Measurements from ENCODE around the gene PSMD7.
"Not testable (repeated sequence)": the region's sequence is repeated elsewhere in the genome, so short reads cannot be mapped to it uniquely, and the experiment has no call there.

The PSMD7 gene

GRCh38 chr16:74297145-74297665, 591 bp downstream of the PSMD7 start:
- DNase-seq (ENCODE audit: low read depth) = peak; percentile 11

- no peak for DNase-seq (ENCODE audit: low read depth)
These were observed 1.5 kb downstream of the PSMD7 start for GRCh38 chr16:74298104-74298503.

DNA sequence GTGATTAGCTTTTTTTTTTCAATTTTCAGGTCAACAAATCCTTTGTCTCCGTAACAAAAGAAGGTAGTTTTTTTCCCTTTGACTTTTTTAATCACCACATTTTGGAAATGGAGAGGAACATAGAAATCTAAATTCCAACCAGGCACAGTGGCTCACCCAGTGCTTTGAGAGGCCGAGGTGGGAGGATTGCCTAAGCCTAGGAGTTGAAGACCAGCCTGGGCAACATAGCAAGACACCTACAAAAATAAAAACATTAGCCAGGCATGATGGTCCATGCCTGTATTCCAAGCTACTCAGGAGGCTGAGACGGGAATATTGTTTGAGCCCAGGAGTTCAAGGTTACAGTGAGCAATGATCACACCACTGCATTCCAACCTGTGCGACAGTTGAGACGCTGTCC, 5.7 kb downstream of the PSMD7 start:
- DNase-seq (ENCODE audit: low read depth) = no peak

- DNase-seq (ENCODE audit: low read depth) = no peak
These were observed 7.7 kb downstream of the PSMD7 start for GRCh38 chr16:74304164-74304834.

DNA sequence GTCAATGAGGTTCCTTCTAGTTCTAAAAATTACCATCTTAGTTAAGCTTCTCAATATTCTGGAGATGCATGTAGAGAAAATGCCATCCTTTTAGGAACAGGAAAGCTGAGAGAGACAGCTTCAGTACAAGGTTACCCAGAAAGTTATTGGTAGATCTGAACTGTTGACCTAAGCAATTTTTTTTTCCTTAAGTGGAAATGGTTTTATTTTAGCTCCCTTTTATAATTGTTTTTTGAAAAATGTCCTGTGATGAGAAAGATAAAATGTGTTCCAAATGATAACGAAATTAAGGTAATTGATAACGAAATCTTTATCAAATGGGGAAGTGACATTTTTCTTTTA, 8.2 kb downstream of the PSMD7 start:
- no peak for DNase-seq (ENCODE audit: low read depth)

DNA sequence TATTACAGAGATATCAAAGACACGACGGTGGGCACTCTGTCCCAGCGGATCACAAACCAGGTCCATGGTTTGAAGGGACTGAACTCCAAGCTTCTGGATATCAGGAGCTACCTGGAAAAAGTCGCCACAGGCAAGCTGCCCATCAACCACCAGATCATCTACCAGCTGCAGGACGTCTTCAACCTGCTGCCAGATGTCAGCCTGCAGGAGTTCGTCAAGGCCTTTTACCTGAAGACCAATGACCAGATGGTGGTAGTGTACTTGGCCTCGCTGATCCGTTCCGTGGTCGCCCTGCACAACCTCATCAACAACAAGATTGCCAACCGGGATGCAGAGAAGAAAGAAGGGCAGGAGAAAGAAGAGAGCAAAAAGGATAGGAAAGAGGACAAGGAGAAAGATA, 8.7 kb downstream of the PSMD7 start:
- no peak for DNase-seq (ENCODE audit: low read depth)

GRCh38 chr16:74305978-74306784, 9.6 kb downstream of the PSMD7 start:
- DNase-seq (ENCODE audit: low read depth) = no peak

GRCh38 chr16:74307383-74307782, 10.8 kb downstream of the PSMD7 start:
- no peak for DNase-seq (ENCODE audit: low read depth)

GRCh38 chr16:74309789-74310781, 13.5 kb downstream of the PSMD7 start:
- DNase-seq (ENCODE audit: low read depth) = no peak

- DNase-seq (ENCODE audit: low read depth) = no peak
These were observed 18.4 kb downstream of the PSMD7 start for GRCh38 chr16:74315059-74315458.

DNA sequence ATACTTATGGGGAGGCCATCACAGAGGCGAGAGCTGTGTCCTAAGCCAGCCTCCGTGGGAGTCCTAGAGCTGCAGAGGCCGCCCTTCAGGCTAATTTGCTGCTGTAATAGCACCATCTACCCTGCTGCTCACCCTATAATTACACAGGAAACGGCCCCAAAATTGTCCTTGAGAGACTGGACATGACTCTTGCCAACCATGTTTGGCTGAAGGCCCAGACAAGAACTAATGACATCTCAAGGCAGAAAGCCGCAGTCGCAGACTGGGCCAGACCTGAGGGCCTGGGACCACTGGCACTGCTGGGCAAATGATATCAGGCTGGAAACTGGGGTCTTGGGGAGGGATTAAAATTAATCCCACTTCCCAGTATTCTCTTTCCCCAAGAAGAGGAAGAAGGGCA, 24.1 kb downstream of the PSMD7 start:
- no peak for DNase-seq (ENCODE audit: low read depth)

- DNase-seq (ENCODE audit: low read depth) = no peak
These were observed 24.7 kb downstream of the PSMD7 start for GRCh38 chr16:74321356-74321755.

DNA sequence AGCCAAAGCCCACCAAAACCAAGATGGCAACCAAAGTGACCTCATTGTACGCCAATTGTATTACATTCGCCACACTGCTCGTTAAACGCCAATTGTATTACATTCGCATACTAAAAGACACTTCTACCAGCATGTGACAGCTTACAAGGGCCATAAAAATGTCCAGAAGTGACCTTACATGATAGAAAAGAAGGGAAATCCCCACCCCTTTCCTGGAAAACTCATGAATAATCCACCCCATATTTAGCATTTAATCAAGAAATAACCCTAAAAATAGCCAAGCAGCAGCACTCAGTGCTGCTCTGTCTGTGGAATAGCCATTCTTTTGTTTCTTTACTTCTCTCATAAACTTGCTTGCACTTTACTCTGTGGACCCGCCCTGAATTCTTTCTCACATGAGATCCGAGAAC, 25.7 kb downstream of the PSMD7 start:
- DNase-seq (ENCODE audit: low read depth) = no peak

- not testable (repeated sequence) for DNase-seq (ENCODE audit: low read depth)
These were observed 28.2 kb downstream of the PSMD7 start for GRCh38 chr16:74324777-74325176.

DNA sequence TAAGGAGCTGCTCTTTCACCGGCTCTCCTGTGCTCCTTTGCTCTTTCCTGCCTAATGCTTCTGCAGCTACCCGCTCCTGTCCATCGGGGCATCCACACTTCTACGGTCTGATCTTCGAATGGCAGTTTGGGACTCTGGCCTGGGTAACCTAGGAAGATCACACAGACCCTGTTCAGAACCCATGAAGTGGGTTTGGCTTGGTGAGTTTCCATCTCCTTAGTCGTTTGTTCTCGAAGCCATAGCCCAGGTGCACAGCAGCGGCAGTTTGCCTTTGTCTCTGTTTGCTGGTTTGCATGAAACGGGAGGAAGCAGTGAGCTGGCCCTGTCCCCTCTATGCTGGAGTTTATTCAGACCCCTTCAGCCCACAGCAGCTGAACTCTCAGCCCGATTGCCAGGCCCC, 29.0 kb downstream of the PSMD7 start:
- DNase-seq (ENCODE audit: low read depth) = no peak

DNA sequence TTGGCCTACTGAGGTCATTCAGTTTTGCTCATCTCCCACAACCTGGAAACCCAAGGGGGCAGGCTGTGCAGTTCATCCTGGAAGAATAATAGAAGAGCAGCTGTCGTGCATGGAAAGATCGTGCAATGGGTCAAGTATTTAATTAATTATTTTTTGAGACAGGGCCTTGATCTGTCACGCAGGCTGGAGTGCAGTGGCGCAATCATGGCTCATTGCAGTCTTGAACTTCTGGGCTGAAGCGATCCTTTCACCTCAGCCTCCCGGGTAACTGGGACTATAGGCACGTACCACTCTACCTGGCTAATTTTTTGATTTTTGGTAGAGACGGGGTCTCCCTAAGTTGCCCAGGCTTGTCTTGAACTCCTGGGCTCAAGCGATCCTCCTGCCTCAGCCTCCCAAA, 31.7 kb downstream of the PSMD7 start:
- DNase-seq (ENCODE audit: low read depth) = not testable (repeated sequence)

DNA sequence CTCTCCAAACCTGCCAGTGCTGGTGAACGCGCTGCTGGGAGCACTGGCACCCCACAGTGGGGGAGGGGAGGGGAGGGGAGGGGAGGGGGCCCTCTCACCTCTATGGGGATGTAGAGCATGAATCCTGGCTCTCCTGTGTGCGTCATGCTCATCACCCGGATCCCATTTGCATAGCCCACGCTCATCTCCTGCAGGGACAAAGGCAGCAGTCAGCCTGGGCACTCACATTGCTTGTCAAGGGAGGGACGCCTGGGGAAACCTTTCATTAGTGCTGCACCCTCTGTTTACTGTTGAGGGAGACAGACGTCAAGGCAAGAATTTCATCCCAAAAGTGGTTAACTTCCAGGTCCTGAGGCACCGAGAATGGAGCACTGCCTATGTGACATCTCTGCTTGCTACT, 35.9 kb downstream of the PSMD7 start:
- DNase-seq (ENCODE audit: low read depth) = not testable (repeated sequence)

DNA sequence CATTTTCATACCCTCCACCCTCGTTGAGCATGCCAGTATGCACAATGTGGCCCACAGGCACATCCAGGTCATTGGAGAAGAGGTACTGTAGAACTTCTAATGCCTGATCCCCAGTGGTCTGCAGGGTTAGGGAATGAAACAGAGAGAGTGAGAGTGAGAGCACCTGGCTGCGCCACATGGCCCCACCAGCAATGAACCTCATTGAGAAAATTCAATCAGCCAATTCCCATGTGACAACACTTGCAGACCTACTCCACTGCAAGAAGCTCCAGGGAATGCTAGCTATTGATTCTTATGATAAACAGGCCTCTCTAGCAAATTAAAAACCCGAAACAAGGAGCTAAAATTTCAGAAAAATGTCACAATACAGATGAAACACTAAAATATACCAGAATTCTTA, 40.9 kb downstream of the PSMD7 start:
- DNase-seq (ENCODE audit: low read depth) = not testable (repeated sequence)

DNA sequence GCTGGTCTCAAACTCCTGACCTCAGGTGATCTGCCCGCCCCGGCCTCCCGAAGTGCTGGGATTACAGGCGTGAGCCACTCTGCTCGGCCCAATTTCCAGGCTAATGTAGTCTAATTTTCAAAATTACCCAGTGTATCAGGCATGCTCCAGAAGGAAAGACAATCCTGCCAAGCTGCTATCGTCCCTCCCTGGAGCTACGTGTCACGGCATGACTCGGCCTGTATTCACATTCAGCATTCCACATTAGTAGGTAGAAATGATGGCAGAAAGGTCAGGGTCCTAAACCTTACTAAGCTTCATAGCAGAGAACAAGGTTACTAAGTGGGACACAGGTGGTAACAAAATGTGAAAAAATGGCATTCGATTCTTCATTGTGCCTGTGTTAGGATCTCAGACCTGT, 42.6 kb downstream of the PSMD7 start:
- DNase-seq (ENCODE audit: low read depth) = not testable (repeated sequence)

DNA sequence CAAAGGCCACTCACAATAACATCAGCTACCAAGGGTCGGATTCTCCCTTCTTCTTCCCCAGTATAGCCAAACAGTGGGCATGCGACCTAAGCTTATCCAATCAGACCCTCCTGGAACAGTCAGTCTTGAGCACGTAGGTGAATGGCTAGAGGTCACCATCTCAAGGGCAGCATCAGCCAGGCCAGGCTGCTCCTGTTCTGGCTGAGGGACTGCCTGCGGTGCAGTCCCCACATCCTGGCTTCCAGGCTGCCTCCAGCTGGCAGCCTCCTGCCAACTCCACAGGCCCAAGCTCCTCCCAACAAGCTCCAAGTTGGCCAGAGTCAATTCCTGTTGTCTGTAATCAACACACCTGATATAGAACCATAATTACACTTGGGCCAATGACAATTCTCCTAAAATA, 56.4 kb downstream of the PSMD7 start:
- not testable (repeated sequence) for DNase-seq (ENCODE audit: low read depth)

All from activated T-cell treated with anti-CD3 and anti-CD28 coated beads for 1 hour (primary cell).